Osteocyte (in vitro differentiated cells): ENCODE measurements around the gene SIX3. TPM values are rescaled to one million over a fixed set of nuclear protein-coding genes. Genes with fewer than 3 reads are reported as not detected.

Experiments used
- DNase-seq: peaks from one replicate; pipeline ENCODE4 v3.0.0; 2021; ENCODE audit warnings: mixed read lengths; ENCODE audit not compliant: unreplicated experiment; ENCODE audit errors: extremely low spot score
- H3K27ac Mint-ChIP-seq: one replicate; pipeline ENCODE4 v1.8.0; 2021; ENCODE audit warnings: mild to moderate bottlenecking, mixed read lengths; ENCODE audit not compliant: unreplicated experiment
- H3K27me3 Mint-ChIP-seq: one replicate; pipeline ENCODE4 v1.8.0; 2021; ENCODE audit warnings: mixed read lengths; ENCODE audit not compliant: unreplicated experiment
- H3K36me3 Mint-ChIP-seq: one replicate; pipeline ENCODE4 v1.8.0; 2021; ENCODE audit warnings: mixed read lengths; ENCODE audit not compliant: unreplicated experiment
- H3K4me1 Mint-ChIP-seq: one replicate; pipeline ENCODE4 v1.8.0; 2021; ENCODE audit warnings: mixed read lengths; ENCODE audit not compliant: unreplicated experiment
- H3K4me3 Mint-ChIP-seq: one replicate; pipeline ENCODE4 v1.8.0; 2021; ENCODE audit warnings: mild to moderate bottlenecking, moderate library complexity, mixed read lengths; ENCODE audit not compliant: unreplicated experiment
- H3K9me3 Mint-ChIP-seq: one replicate; pipeline ENCODE4 v1.8.0; 2021; ENCODE audit warnings: mixed read lengths; ENCODE audit not compliant: unreplicated experiment
- total RNA-seq: library from RNA; stranded (reverse); gene quantifications from 2 replicates; pipeline ENCODE4 v1.2.1, GENCODE V29; 2021
- TF ChIP-seq, protein P1 (sequence below): fragments of 200-600 bp; sonication (generic); IDR thresholded peaks from 2 replicates; pipeline ENCODE4 v1.5.0; 2021; ENCODE audit warnings: antibody characterized with exemption, mild to moderate bottlenecking, moderate library complexity

The SIX3 gene
- total RNA-seq, 1 donor from 2014 or later, result not detected

DNA sequence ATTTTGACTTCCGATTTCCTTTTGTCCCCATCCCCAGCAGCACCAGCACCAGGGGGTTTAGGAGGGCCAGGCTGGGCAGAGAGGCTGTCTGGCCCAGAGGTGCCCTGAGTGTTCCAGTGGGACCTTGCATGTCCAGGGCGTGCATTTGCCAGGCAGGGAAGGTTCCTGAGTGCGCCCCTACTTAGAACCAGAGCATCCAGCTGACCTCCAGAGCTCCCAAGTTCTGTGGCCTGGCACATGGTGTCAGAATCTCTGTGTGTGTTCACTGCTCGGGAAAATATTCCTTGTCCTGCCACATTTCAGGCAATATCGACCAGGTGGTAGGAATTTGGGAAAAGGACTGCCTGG is 5.5 kb downstream of the SIX3 start:
- TF ChIP-seq, protein P1, sequence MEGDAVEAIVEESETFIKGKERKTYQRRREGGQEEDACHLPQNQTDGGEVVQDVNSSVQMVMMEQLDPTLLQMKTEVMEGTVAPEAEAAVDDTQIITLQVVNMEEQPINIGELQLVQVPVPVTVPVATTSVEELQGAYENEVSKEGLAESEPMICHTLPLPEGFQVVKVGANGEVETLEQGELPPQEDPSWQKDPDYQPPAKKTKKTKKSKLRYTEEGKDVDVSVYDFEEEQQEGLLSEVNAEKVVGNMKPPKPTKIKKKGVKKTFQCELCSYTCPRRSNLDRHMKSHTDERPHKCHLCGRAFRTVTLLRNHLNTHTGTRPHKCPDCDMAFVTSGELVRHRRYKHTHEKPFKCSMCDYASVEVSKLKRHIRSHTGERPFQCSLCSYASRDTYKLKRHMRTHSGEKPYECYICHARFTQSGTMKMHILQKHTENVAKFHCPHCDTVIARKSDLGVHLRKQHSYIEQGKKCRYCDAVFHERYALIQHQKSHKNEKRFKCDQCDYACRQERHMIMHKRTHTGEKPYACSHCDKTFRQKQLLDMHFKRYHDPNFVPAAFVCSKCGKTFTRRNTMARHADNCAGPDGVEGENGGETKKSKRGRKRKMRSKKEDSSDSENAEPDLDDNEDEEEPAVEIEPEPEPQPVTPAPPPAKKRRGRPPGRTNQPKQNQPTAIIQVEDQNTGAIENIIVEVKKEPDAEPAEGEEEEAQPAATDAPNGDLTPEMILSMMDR, result no peak
- Mint-ChIP-seq H3K27ac (no peak overlapping the region), H3K36me3 (peaks cover 2% of the 10 kb centered on the region), H3K4me3 (no peak overlapping the region), H3K4me1 (peaks cover 36% of the 10 kb centered on the region), H3K27me3 (peaks cover 54% of the 10 kb centered on the region), H3K9me3 (no peaks in the 10 kb centered on the region)
- DNase-seq, result no peak

DNA sequence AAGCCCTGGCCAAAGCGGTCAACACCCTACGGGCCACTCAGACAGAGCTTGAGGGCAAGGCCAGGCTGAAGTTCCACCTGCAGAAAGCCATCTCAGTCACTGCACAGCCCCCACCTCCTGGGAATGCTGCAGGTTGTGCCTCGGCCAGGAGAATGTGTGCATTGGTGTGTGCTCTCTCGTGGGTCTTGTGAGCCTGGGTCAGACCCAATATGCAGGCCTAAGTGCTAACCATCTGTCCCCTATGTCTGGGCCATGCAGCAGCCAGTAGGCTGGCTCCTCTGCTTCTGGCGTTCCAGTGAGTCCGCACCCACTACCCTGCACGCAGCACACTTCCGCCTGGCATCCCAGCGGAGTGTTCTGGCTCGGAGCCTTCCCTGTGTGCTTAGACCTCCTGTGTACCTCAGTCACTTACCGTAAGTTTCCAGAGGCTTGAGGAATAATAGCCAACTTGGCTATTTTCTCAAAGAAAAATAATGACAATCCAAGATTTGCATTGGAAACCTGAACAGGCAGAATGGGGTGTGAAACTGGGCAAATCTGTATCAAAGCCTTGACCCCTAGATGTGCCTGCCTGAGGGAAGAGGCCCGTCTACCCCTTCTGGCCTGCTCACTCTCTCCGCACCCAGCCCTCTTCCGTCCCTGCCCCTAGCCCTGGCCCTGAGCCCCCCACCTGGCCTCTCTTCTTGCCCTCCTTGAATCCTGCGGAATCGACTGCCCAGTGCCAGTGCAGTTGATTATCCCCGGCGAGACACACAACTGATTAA is 7.2 kb downstream of the SIX3 start:
- H3K27ac Mint-ChIP-seq, result no peak overlapping the region
- no peak for DNase-seq
- H3K27me3 Mint-ChIP-seq, result peaks cover 43% of the 10 kb centered on the region
- TF ChIP-seq, protein P1, result no peak
- no peak overlapping the region for H3K4me3 Mint-ChIP-seq
- H3K4me1 Mint-ChIP-seq, result peaks cover 27% of the 10 kb centered on the region
- H3K36me3 Mint-ChIP-seq, result peaks cover 2% of the 10 kb centered on the region
- H3K9me3 Mint-ChIP-seq, result no peaks in the 10 kb centered on the region

DNA sequence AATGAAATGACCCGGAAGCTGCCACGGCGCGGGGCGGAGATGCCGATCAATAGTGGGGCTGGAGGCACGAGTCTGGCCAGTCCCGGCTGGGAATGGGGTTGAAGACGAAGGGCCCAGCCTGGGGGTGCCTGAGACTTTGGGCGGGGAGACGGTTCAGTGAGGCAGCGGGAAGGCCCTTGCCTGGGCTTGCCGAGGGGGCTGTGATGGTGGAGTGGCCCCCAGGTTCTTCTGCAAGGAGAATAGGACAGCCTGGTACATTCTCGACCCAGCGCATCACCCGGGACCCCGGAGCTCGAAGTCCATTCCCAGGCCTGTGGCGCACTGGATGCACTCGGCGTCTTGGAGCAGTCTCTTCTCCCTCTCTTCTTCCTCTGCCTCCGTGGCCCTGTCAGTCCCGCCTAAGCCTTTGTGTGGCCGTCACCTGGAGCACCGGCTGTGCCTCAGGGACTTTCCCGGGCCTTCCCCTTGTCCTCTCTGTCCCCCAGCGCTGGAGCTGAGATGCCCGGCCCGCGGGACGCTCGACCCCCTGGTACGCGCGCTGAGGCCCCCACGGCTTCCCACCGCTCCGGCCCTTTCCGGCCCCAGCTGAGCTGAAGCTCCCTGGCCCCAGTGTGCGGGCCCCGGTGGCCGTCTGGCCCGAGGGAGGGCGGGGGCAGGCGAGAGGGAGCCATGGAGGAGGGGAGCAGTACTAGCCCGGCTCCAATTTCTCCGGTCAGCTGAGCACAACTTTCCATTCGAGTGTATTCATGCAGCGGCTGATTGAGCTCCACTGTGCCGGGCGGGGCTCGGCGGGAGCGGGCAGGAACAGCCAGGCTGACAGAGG is 8.0 kb downstream of the SIX3 start:
- Mint-ChIP-seq H3K4me3 (peak overlapping the region; percentile 64), H3K36me3 (peaks cover 2% of the 10 kb centered on the region), H3K4me1 (peaks cover 22% of the 10 kb centered on the region), H3K27me3 (peaks cover 37% of the 10 kb centered on the region), H3K9me3 (no peaks in the 10 kb centered on the region), H3K27ac (no peak overlapping the region)
- no peak for DNase-seq
- TF ChIP-seq, protein P1, result no peak

DNA sequence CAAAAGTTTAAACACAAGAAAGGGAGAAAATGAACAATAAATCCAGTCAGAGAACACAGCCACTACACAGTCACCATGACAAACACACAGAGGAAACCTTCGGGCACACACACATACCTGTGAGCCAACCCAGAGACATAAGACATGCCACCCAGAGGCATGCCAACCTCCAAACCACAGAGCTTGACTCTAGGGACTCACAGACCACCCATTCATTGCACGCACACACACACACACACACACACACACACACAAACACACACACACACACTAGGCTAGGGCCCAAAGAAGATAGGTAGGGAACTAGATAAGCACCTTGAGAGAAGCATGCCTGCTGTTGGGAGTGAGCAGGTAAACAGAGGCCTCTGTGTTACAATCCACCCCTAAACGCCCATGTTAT is 9.1 kb downstream of the SIX3 start:
- Mint-ChIP-seq H3K4me1 (peaks cover 16% of the 10 kb centered on the region), H3K9me3 (no peaks in the 10 kb centered on the region), H3K27ac (no peak overlapping the region), H3K36me3 (peaks cover 2% of the 10 kb centered on the region), H3K4me3 (no peak overlapping the region), H3K27me3 (peaks cover 29% of the 10 kb centered on the region)
- TF ChIP-seq, protein P1, result no peak
- DNase-seq, result no peak

DNA sequence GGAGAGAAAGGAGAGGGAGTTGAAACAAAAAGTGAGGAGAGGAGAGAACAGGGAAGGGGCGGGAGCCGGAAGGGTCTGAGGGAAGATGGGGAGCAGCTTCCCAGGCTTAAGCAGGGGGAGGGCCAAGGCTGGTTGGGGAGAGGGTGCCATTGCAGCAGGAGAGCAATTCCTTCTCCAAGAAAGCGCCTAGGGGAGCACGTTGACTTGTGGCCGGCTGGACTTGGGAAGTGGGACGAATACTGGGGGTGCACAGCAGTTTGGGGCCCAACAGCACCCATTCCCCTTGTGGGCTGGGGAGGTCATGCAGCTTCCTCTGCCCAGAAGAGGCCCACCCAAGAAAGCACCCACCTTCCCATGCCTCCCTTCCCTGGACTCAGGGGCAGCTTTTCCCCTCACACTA is 9.6 kb downstream of the SIX3 start:
- Mint-ChIP-seq H3K4me3 (no peak overlapping the region), H3K27me3 (peaks cover 26% of the 10 kb centered on the region), H3K36me3 (no peaks in the 10 kb centered on the region), H3K9me3 (no peaks in the 10 kb centered on the region), H3K4me1 (peaks cover 15% of the 10 kb centered on the region), H3K27ac (no peak overlapping the region)
- DNase-seq, result no peak
- TF ChIP-seq, protein P1, result no peak
